Lower lobe of right lung (tissue), 2 donors: Measurements from ENCODE around the gene MRPL43. TPM values are rescaled to one million over a fixed set of nuclear protein-coding genes. Genes with fewer than 3 reads are reported as not detected.

ENCODE experiments used
- ATAC-seq, 2 donors: fragments of 200-7000 bp; cut with Tn5 transposase; one replicate each; pipeline ENCODE4 v1.9.1; 2020 to 2022; ENCODE audit warnings: mild to moderate bottlenecking in 2 of 2, moderate library complexity in 2 of 2
- DNase-seq: peaks from one replicate; pipeline ENCODE4 v3.0.0-alpha.2; 2020
- H3K27ac ChIP-seq: fragments of 200-600 bp; one replicate; pipeline ENCODE4 v1.8.0; 2022
- H3K27me3 ChIP-seq: fragments of 200-600 bp; one replicate; pipeline ENCODE4 v1.8.0; 2022; ENCODE audit warnings: low read depth
- H3K36me3 ChIP-seq: fragments of 200-600 bp; one replicate; pipeline ENCODE4 v1.8.0; 2022; ENCODE audit warnings: mild to moderate bottlenecking
- H3K4me1 ChIP-seq: fragments of 200-600 bp; one replicate; pipeline ENCODE4 v1.8.0; 2022
- H3K4me3 ChIP-seq: fragments of 200-600 bp; one replicate; pipeline ENCODE4 v1.8.0; 2022; ENCODE audit warnings: mild to moderate bottlenecking
- H3K9me3 ChIP-seq: fragments of 200-600 bp; one replicate; pipeline ENCODE4 v1.8.0; 2022
- CTCF ChIP-seq: fragments of 200-600 bp; IDR thresholded peaks from one replicate; pipeline ENCODE4 v1.8.0; 2022; ENCODE audit warnings: antibody characterized with exemption, mild to moderate bottlenecking
- intact Hi-C: fragments of 100-400 bp; cut with DNase I; formaldehyde crosslinking; loops from one replicate; pipeline ENCODE4 v1.11.0; 2022
- total RNA-seq: library from RNA; stranded (reverse); fragmentation: NEBNext Ultra II Directional; extraction: Animal tissue kit (Norgen Biotek cat#: 25700); gene quantifications from one replicate; pipeline ENCODE4 v1.2.1, GENCODE V29; 2021
- donor health status: DM: no; HTN: yes; CAD: no; lungs with severe emphysema.

Gene MRPL43
- total RNA-seq, 1 donor from 2014 or later: 59.7 TPM

DNA sequence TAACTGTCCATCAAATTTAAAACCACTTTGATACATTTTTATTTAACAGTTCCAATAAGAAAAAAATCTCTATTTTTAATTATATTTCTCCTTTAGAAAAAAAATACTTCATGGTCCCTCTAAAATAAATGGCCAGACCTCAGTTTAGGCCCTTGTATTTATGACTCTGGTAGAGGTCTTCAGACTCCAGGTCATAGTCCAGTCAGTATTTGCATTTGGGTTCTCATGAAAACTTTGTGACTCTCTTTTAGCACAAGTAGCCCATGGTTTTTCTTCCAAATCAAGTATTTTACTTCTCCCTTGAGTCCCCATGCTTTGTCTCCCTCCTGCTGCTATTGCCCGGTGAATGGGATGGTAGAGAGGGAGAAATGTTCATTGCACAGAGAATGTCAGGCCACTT is 23.5 kb downstream of the MRPL43 start:
- H3K36me3 ChIP-seq: peaks cover 54% of the 10 kb centered on the region
- H3K27me3 ChIP-seq: no peaks in the 10 kb centered on the region
- no peak for DNase-seq
- ATAC-seq: no peak
- H3K4me1 ChIP-seq: peaks cover 3% of the 10 kb centered on the region
- intact Hi-C loops: no loop called here
- no peaks in the 10 kb centered on the region for H3K9me3 ChIP-seq
- no peak for TF ChIP-seq CTCF
- no peak overlapping the region for H3K4me3 ChIP-seq
- H3K27ac ChIP-seq: no peak overlapping the region

DNA sequence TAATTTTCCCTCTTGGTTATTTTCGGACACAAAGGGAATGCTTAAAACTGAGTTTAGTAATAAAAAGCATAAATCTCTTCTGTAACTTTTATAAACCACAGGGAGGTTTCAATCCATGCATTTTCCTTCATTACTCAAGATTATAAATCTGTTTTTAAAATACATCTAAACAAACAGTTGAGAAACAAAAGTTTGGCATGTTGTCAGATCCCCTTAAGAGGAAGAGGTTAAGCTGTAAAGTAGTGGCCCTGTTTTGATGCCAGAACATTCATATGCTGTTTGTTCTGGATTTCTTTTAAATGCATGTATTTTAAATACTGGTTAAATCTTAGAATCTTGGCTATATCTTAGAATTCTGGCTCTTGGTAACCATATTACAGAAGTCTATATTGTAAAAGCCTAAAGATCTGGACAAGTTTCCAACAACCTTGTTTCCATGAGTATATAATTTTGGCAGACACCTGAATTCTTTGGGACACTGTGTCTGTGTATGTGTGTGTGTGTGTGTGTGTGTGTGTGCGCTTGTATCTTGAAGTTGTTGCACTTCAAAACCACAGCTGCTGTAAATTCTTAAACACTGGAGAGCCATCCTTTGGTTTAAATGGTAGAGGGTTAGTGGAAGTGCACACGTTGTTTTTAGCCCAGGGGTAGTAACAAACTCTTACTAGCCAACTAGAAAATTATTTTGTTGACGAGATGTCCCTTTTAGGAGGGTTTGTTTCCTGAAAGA is 24.8 kb downstream of the MRPL43 start:
- no peak for TF ChIP-seq CTCF
- H3K27ac ChIP-seq: no peak overlapping the region
- ATAC-seq: no peak
- no peaks in the 10 kb centered on the region for H3K27me3 ChIP-seq
- no peak for DNase-seq
- H3K9me3 ChIP-seq: no peaks in the 10 kb centered on the region
- peaks cover 67% of the 10 kb centered on the region for H3K36me3 ChIP-seq
- no peak overlapping the region for H3K4me3 ChIP-seq
- intact Hi-C loops: no loop called here
- H3K4me1 ChIP-seq: no peaks in the 10 kb centered on the region

DNA sequence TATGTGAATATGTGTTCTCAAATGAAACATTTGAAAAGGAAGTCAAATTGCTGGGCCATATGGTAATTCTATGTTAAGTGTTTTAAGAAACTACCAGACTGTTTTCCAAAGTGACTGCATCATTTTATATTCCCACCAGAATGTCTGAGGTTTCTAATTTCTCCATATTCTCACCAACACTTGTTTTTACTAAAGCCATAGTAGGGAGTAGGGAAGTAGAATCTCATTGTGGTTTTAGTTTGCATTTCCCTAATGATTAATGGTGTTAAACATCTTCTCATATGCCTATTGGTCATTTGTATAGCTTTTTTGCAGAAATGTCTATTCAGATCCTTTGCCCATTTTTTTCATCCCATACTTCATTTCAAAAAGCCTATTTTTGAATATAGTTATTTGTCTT is 27.0 kb downstream of the MRPL43 start:
- peaks cover 82% of the 10 kb centered on the region for H3K36me3 ChIP-seq
- H3K27ac ChIP-seq: no peak overlapping the region
- no peak for DNase-seq
- intact Hi-C loops: no loop called here
- H3K27me3 ChIP-seq: no peaks in the 10 kb centered on the region
- ATAC-seq: no peak
- no peaks in the 10 kb centered on the region for H3K4me1 ChIP-seq
- H3K9me3 ChIP-seq: no peaks in the 10 kb centered on the region
- no peak overlapping the region for H3K4me3 ChIP-seq
- no peak for TF ChIP-seq CTCF

GRCh38 chr10:100948916-100949315 is 38.4 kb downstream of the MRPL43 start:
- H3K4me1 ChIP-seq: no peaks in the 10 kb centered on the region
- TF ChIP-seq CTCF: no peak
- peaks cover 100% of the 10 kb centered on the region for H3K36me3 ChIP-seq
- no peak for ATAC-seq
- intact Hi-C loops: no loop called here
- no peak for DNase-seq
- H3K27me3 ChIP-seq: no peaks in the 10 kb centered on the region
- no peak overlapping the region for H3K27ac ChIP-seq
- H3K9me3 ChIP-seq: no peaks in the 10 kb centered on the region
- H3K4me3 ChIP-seq: no peak overlapping the region

GRCh38 chr10:100945754-100946153 is 41.5 kb downstream of the MRPL43 start:
- TF ChIP-seq CTCF: no peak
- Histone ChIP-seq H3K27me3 (no peaks in the 10 kb centered on the region), H3K36me3 (peaks cover 100% of the 10 kb centered on the region), H3K4me3 (no peak overlapping the region), H3K9me3 (no peaks in the 10 kb centered on the region), H3K4me1 (no peaks in the 10 kb centered on the region), H3K27ac (no peak overlapping the region)
- ATAC-seq: no peak
- DNase-seq: no peak
- intact Hi-C loops: no loop called here
